Mesodermal cell (in vitro differentiated cells): ENCODE measurements around the gene APBA2.

ENCODE experiments used
- H3K27ac ChIP-seq: 2 replicates; pipeline ENCODE4 v1.7.0; 2013; ENCODE audit warnings: mild to moderate bottlenecking, low read depth, low read length, moderate library complexity; ENCODE audit not compliant: severe bottlenecking
- H3K36me3 ChIP-seq: 2 replicates; pipeline ENCODE4 v1.7.1; 2013; ENCODE audit warnings: mild to moderate bottlenecking, low read length, moderate library complexity; ENCODE audit not compliant: control insufficient read depth, insufficient read depth
- H3K4me1 ChIP-seq: one replicate; pipeline ENCODE4 v1.7.1; 2013; ENCODE audit warnings: mild to moderate bottlenecking, low read length; ENCODE audit not compliant: insufficient read depth, control insufficient read depth, poor library complexity, severe bottlenecking
- H3K4me3 ChIP-seq: 2 replicates; pipeline ENCODE4 v1.7.0; 2013; ENCODE audit warnings: low read length, control low read depth, mild to moderate bottlenecking; ENCODE audit not compliant: insufficient read depth, poor library complexity, severe bottlenecking; ENCODE audit errors: extremely low read depth
- H3K9me3 ChIP-seq: 2 replicates; pipeline ENCODE4 v1.7.1; 2013; ENCODE audit warnings: mild to moderate bottlenecking, low read length, moderate library complexity; ENCODE audit not compliant: control insufficient read depth
- WGBS, 2 experiments: methylation state at CpG; one replicate each; pipeline ENCODE4 v1.1.5; 2013; ENCODE audit warnings: missing lambda C conversion rate in 2 of 2; ENCODE audit not compliant: insufficient coverage in 2 of 2; 5-methylcytosine and 5-hydroxymethylcytosine counted together

Gene APBA2

DNA sequence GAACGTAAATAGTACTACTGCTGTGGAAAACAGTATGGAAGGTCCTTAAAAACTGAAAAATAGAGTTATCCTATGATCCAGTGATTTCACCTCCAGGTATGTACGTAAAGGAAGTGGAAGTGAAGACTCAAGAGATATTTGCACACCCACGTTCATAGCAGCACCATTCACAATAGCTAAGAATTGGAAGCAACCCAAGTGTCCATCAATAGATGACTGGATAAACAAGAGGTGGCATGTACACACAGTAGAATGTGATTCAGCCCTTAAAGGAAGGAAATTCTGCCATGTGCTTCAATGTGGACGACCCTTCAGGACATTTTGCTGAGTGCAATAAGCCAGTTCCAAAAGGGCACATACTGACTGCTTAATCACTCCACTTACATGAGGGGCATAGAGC lies 188.3 kb downstream of the APBA2 start:
- 83% methylated on average over 3 of the region's 4 CpGs; no CpG with 5 or more reads in 1 of the 2 experiments for WGBS, 2 experiments
- H3K4me1 ChIP-seq, result no peaks in the 10 kb centered on the region
- no peaks in the 10 kb centered on the region for H3K9me3 ChIP-seq
- H3K36me3 ChIP-seq, result no peaks in the 10 kb centered on the region
- H3K27ac ChIP-seq, result no peak overlapping the region
- no peak overlapping the region for H3K4me3 ChIP-seq

DNA sequence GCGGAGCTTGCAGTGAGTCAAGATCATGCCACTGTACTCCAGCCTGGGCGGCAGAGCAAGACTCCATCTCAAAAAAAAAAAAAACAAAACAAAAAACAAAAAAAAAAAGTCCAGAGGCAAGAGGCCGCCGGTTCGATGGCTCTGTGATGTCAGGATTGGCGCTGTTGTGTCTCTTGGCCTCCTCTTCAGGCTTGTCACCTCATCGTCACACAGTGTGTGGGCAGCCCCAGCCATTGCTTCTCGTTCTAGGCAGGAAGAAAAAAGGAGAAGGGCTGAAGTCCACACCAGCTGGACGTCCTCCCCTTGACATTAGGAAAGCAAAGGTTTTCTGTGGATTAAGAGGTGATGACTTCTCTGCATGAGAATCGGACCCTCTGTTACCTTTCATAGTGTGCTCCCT lies 192.8 kb downstream of the APBA2 start:
- H3K9me3 ChIP-seq, result no peaks in the 10 kb centered on the region
- no peaks in the 10 kb centered on the region for H3K4me1 ChIP-seq
- H3K27ac ChIP-seq, result no peak overlapping the region
- H3K36me3 ChIP-seq, result no peaks in the 10 kb centered on the region
- whole genome bisulfite sequencing, 2 experiments, result 84 to 92% methylated on average over 5 to 8 of the region's 10 CpGs
- no peak overlapping the region for H3K4me3 ChIP-seq

DNA sequence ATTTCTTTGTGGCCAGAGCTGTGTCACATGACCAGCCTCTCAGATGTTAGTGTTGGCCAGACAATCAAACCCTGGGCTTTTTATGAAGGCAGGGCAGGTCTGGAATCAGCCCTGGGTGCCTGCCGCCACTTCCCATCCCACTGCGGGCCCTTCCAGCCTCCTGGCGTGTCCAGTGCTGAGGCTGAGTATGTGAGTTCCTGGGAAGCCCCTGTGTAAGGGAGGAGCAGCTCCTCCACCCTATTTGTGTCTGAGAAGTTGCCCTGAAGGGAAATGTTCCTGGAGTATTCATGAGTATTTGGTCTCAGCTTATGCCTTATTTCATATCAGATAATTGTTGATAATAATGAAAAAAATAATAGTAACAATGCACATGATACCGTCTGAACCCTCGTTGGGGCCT lies 193.7 kb downstream of the APBA2 start:
- no peak overlapping the region for H3K4me3 ChIP-seq
- H3K4me1 ChIP-seq, result no peaks in the 10 kb centered on the region
- WGBS, 2 experiments, result 88 to 100% methylated on average over 2 to 3 of the region's 5 CpGs

DNA sequence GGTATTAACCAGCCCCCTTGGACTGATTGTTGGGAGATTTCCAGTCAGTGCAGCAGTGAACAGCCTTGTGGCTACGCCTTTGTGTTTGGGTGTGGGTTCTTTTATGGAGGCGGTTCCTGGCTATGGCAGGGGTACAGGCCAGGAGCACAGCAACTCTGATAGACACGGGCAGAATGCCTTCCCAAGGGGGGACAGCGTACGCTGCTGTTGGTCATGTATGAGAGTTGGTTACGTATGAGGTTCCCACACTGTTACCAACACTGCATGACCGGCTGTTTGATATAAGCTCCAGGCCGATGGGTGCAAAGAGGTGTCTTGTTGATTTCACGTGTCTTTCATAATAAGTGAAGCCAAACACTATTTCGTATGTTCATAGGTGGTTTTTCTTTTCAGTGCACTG lies 196.0 kb downstream of the APBA2 start:
- Histone ChIP-seq H3K9me3 (no peaks in the 10 kb centered on the region), H3K4me1 (no peaks in the 10 kb centered on the region), H3K36me3 (no peaks in the 10 kb centered on the region), H3K27ac (no peak overlapping the region), H3K4me3 (no peak overlapping the region)
- 88 to 93% methylated on average over 7 to 10 of the region's 10 CpGs for WGBS, 2 experiments

More for the DNA sequence above, 193.7 kb downstream of the APBA2 start:
- Histone ChIP-seq H3K36me3 (no peaks in the 10 kb centered on the region), H3K27ac (no peak overlapping the region), H3K9me3 (no peaks in the 10 kb centered on the region)

DNA sequence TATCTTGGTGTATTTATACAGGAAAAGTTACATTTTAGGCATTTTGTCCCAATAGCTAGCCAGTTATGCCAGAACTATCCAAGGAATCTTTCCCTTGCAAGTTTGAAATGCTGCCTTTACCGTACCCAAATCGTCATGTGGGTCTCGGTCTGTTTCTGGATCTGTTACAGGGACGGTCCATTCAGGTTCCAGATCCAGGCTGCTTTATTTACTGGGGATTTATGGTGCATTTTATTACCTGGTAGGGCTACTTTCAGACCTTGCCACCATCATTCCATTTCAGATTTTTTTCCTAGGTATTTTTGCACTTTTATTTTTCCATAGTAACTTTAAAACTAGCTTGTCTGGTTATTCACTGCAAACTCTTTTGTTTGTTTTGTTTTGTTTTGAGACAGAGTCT lies 197.4 kb downstream of the APBA2 start:
- H3K9me3 ChIP-seq, result no peaks in the 10 kb centered on the region
- H3K4me3 ChIP-seq, result no peak overlapping the region
- WGBS, 2 experiments, result 97 to 100% methylated on average over 2 to 4 of the region's 4 CpGs
- H3K36me3 ChIP-seq, result no peaks in the 10 kb centered on the region
- H3K27ac ChIP-seq, result no peak overlapping the region
- no peaks in the 10 kb centered on the region for H3K4me1 ChIP-seq

DNA sequence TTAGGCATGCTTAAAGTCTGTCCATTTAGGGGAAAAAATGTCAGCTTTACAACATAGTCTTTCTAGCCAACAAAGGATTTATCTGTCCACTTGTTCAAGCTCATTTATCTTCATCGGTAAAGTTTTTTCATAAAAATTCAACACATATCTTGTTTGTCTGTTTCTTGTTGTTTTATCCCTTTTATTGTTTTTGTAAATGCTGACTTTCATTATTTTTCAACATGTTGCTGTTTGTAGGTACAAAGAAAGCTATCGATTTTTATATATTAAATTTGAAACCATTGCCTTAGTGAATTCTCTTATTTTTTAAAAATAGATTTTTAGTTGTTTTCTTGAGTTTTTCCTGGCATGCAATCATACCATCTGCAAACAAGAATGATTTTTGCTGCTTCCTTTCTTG lies 198.1 kb downstream of the APBA2 start:
- WGBS, 2 experiments, result no CpG with 5 or more reads among the region's 2 CpGs

DNA sequence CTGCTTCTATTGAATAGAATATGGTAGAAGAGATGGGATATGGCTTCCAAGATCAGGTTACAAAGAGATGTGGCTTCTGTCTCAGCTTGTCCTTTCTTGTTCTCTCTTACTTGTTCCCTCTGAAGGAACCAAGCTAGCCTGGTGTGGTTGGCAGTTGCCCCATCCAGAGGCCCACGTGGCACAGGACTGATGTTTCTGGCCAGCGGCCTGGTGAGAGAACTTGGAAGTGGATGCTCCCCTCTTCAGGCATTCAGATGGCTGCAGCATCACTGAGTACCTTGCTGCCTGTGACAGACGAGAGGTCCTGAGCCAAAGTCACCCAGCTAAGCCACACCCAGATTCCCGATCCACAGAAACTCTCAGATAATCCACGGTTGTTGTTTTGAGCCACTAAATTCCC lies 200.2 kb downstream of the APBA2 start:
- H3K27ac ChIP-seq, result no peak overlapping the region
- H3K4me3 ChIP-seq, result no peak overlapping the region
- no peaks in the 10 kb centered on the region for H3K36me3 ChIP-seq
- no peaks in the 10 kb centered on the region for H3K4me1 ChIP-seq
- no peaks in the 10 kb centered on the region for H3K9me3 ChIP-seq
- WGBS, 2 experiments, result 91 to 93% methylated on average over 3 of the region's 5 CpGs

More for the DNA sequence above, 198.1 kb downstream of the APBA2 start:
- H3K4me1 ChIP-seq, result no peaks in the 10 kb centered on the region
- no peaks in the 10 kb centered on the region for H3K9me3 ChIP-seq
- H3K27ac ChIP-seq, result no peak overlapping the region
- H3K4me3 ChIP-seq, result no peak overlapping the region
- no peaks in the 10 kb centered on the region for H3K36me3 ChIP-seq

DNA sequence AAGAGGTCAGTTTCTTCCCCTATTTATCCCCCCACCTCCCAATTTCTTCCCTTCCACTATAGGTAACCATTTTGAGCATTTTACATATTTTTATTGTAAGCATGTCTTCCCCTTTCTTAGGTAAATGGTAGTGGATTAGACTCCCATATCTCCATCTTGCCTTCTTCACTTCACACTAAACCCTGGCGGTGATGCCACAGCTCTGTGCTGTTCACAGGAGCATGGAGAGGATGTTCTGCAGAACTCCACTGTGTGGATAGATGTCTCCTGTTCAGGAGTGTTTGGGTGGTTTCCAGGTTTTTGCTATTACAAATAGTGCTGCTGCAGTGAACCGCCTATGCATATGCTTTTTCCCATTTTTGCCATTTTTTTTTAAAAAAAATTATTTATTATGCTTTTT lies 201.1 kb downstream of the APBA2 start:
- Histone ChIP-seq H3K4me3 (no peak overlapping the region), H3K9me3 (no peaks in the 10 kb centered on the region)
- no CpG with 5 or more reads among the region's 2 CpGs for WGBS, 2 experiments

DNA sequence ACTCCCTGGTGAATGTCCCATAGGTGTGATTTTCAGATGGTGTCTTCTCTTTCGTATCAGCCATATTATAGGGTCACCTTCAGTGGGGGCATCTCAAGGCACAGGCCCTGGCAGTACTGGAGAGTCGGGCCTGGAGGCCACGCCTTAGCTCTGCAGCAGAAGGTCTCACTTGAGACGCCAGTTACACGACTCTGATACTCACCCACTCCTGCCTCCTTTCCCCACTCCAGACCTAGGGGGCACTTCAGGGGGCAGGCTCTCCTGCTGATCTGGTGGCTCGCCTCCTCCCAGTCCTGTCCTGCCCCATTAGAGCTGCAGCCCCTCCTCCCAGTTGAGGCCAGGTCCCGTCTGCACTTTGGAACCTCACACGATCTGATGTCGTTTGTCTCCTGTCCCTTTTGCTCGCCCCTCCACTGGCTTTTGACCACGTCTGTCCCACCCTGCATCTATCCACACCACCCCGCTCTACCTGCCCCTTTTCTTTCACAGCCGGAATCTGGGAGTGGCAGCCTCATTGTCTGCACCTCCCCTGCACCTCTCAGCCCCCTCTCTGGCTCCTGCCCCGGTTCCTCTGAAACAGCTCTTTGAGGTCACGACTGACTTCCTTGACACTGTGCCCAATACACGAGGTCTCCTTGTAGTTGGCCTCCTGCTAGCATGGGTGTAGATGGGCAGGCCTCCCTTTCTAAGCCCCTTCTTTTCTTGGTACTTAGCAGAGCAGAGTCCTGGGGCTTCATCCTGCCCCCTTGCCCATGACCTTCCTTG lies 201.9 kb downstream of the APBA2 start:
- no peak overlapping the region for H3K4me3 ChIP-seq
- no peaks in the 10 kb centered on the region for H3K4me1 ChIP-seq
- no peak overlapping the region for H3K27ac ChIP-seq
- no peaks in the 10 kb centered on the region for H3K36me3 ChIP-seq
- H3K9me3 ChIP-seq, result no peaks in the 10 kb centered on the region
- WGBS, 2 experiments, result 89 to 93% methylated on average over 15 to 16 of the region's 16 CpGs

More for the DNA sequence above, 201.1 kb downstream of the APBA2 start:
- Histone ChIP-seq H3K36me3 (no peaks in the 10 kb centered on the region), H3K4me1 (no peaks in the 10 kb centered on the region), H3K27ac (no peak overlapping the region)

DNA sequence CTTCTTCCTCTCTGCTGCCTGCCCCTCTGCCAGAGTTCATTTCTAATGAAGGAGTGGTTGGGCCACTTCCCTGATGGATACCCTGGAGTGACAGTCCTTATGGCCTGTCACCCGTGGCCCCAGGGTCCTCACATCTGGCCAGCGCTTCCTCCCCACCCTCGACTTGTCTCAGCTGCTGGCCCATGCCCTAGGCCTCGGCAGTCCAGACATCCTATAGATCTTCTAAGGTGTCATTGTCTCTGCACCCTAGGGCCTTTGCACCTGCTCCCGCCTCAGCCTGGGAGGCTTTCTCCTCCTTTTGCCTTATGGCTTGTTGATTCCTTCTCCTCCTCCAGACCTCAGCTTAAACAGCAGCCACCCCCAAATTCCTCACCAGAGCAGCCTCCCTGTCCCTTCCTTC lies 202.9 kb downstream of the APBA2 start:
- Histone ChIP-seq H3K9me3 (no peaks in the 10 kb centered on the region), H3K4me3 (no peak overlapping the region), H3K4me1 (no peaks in the 10 kb centered on the region), H3K27ac (no peak overlapping the region), H3K36me3 (no peaks in the 10 kb centered on the region)
- WGBS, 2 experiments, result 93 to 98% methylated on average over 5 of the region's 5 CpGs
